Right lobe of liver (tissue), 4 donors: ENCODE results near the gene FANCC.

Experiments used
- POLR2A ChIP-seq: fragments of 450-650 bp; IDR thresholded peaks from one replicate; pipeline ENCODE4 v1.6.1; 2017; ENCODE audit warnings: antibody characterized with exemption, mild to moderate bottlenecking
- TF ChIP-seq, protein P1 (sequence below), 4 donors: fragments of 200-600 bp in 3 of 4; fragments of 450-650 bp in 1 of 4; IDR thresholded peaks; one replicate each; pipeline versions ENCODE4 v1.5.1 to v1.8.0; 2016 to 2022; ENCODE audit warnings: antibody characterized with exemption in 4 of 4, mild to moderate bottlenecking in 2 of 4
- donor health status: DM: no; HTN: no; CAD: no.
- donor health status: DM: no; HTN: no; CAD: no.
- donor health status: DM: no; HTN: yes; CAD: no.

DNA sequence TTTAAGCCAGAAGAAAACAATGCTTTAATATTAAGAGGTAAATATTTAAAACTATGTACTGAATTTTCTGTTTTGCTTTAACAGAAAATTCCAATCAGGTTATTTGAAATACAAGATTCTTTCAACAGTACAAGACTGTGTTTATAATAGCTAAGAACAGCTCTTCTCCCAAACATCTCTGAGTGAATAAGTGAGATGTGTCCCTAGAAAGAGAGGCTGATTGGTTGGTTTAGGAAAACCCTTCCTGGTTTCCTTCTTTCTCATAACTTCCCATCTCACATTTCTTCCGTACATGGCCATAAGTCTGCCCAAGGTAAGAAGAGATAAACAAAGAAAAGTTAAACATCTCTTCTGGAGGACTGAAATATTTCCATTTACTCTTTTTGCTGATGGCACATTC lies 145.9 kb downstream of the FANCC start:
- TF ChIP-seq, protein P1, sequence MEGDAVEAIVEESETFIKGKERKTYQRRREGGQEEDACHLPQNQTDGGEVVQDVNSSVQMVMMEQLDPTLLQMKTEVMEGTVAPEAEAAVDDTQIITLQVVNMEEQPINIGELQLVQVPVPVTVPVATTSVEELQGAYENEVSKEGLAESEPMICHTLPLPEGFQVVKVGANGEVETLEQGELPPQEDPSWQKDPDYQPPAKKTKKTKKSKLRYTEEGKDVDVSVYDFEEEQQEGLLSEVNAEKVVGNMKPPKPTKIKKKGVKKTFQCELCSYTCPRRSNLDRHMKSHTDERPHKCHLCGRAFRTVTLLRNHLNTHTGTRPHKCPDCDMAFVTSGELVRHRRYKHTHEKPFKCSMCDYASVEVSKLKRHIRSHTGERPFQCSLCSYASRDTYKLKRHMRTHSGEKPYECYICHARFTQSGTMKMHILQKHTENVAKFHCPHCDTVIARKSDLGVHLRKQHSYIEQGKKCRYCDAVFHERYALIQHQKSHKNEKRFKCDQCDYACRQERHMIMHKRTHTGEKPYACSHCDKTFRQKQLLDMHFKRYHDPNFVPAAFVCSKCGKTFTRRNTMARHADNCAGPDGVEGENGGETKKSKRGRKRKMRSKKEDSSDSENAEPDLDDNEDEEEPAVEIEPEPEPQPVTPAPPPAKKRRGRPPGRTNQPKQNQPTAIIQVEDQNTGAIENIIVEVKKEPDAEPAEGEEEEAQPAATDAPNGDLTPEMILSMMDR (IDR thresholded peaks at IDR 0.05): no peak
- no peak for TF ChIP-seq POLR2A
